Kidney epithelial cell (primary cell): ENCODE results near the gene GPR65. TPM values are rescaled to one million over a fixed set of nuclear protein-coding genes. Genes with fewer than 3 reads are reported as not detected.
"Not testable (repeated sequence)": the region's sequence is repeated elsewhere in the genome, so short reads cannot be mapped to it uniquely, and the experiment has no call there.

ENCODE experiments used
- DNase-seq: peaks from one replicate; pipeline ENCODE4 v3.0.0-alpha.2; 2010; ENCODE audit warnings: low read depth
- H3K27me3 ChIP-seq: 2 replicates; pipeline ENCODE4 v1.6.0; 2011; ENCODE audit warnings: low read length; ENCODE audit not compliant: control insufficient read depth, insufficient read depth
- H3K36me3 ChIP-seq: 2 replicates; pipeline ENCODE4 v1.5.1; 2011; ENCODE audit warnings: low read length; ENCODE audit not compliant: control insufficient read depth, insufficient read depth
- H3K4me3 ChIP-seq: 2 replicates; pipeline ENCODE4 v1.5.1; 2011; ENCODE audit warnings: low read depth, mild to moderate bottlenecking, control low read depth, low read length
- CTCF ChIP-seq: IDR thresholded peaks from 2 replicates; pipeline ENCODE4 v1.5.1; 2011; ENCODE audit warnings: mild to moderate bottlenecking, moderate library complexity, low read length, control low read depth, inconsistent platforms; ENCODE audit not compliant: insufficient read depth, poor library complexity, severe bottlenecking
- total RNA-seq: library from RNA; depleted of rRNA; stranded (reverse); fragments of >200 nt; gene quantifications from 2 replicates; pipeline ENCODE4 v1.2.3, GENCODE V29; 2015

GPR65 gene
- total RNA-seq, 1 donor from 2014 or later = not detected

GRCh38 chr14:88012495-88012894 lies 7.6 kb downstream of the GPR65 start:
- TF ChIP-seq CTCF = no peak
- no peaks in the 10 kb centered on the region for H3K27me3 ChIP-seq
- no peaks in the 10 kb centered on the region for H3K36me3 ChIP-seq
- no peak overlapping the region for H3K4me3 ChIP-seq
- no peak for DNase-seq

GRCh38 chr14:88013750-88014349 lies 8.9 kb downstream of the GPR65 start:
- H3K4me3 ChIP-seq = no peak overlapping the region
- no peak for DNase-seq
- no peaks in the 10 kb centered on the region for H3K27me3 ChIP-seq
- peak; percentile 92 for TF ChIP-seq CTCF
- no peaks in the 10 kb centered on the region for H3K36me3 ChIP-seq

- Histone ChIP-seq H3K4me3 (no peak overlapping the region), H3K36me3 (no peaks in the 10 kb centered on the region), H3K27me3 (no peaks in the 10 kb centered on the region)
- DNase-seq = no peak
- no peak for TF ChIP-seq CTCF
Observed at GRCh38 chr14:88016768-88017167, 11.8 kb downstream of the GPR65 start.

- Histone ChIP-seq H3K36me3 (no peaks in the 10 kb centered on the region), H3K4me3 (no peak overlapping the region), H3K27me3 (no peaks in the 10 kb centered on the region)
- DNase-seq = no peak
- TF ChIP-seq CTCF = no peak
Observed at GRCh38 chr14:88017535-88017934, 12.6 kb downstream of the GPR65 start.

GRCh38 chr14:88023658-88024187 lies 18.8 kb downstream of the GPR65 start:
- no peak for DNase-seq
- TF ChIP-seq CTCF = no peak
- Histone ChIP-seq H3K27me3 (no peaks in the 10 kb centered on the region), H3K4me3 (no peak overlapping the region), H3K36me3 (no peaks in the 10 kb centered on the region)

GRCh38 chr14:88024252-88025086 lies 19.5 kb downstream of the GPR65 start:
- H3K4me3 ChIP-seq, H3K27me3 ChIP-seq, H3K36me3 ChIP-seq, DNase-seq: not testable (repeated sequence)
